ENCODE results near the gene DENND4A. TPM values are rescaled to one million over a fixed set of nuclear protein-coding genes. Genes with fewer than 3 reads are reported as not detected.

Gene DENND4A
- total and polyA plus RNA-seq, 9 of the 15 experiments (the other 6 are each of a cell fraction or from before 2014, with no cell fraction given): 6.8 to 32.3 (median 19.9) TPM

DNA sequence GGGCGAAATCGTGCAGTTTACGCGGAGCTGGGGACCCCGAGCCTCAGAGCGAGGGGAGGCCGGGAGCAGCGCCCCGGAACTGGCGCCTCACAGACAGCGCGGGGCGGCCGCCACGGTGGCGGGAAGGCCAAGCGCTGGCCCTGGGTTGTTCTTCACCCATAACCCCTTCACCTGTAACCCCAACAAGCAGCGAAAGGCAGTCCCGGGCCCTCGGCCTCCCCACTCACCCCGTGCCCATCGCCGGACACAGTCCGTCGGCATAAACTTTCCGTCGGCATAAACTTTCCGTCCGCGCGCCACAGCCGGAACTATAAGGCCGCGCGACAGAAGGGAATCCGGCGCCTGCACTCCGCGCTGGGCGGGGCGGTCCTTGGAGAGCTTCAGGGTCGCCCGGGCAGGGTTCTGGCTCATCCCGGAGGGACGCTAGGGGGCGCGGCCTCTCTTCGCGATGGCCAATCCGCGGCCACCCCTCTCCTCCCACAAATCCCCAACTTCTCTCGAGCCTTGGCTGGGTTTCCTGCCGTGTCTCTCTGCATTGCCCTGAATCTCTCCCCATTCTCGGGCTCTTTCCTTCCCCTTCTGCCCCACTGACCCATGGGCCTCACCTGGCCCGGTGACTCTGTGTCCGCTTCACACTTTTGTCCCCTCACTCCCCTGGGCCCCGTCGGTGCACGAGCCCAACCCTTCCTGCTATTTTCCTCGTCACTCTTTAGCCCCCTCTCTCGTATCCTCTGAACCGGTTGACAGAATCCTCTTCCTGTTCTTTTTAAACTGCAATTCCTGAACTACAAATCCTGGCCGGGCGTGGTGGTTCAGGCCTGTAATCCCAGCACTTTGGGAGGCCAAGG, 181.0 kb downstream of the DENND4A start, which contains the start of gene INTS14:
Gene INTS14 (minus strand): TSS at position 261 of the 848 bp plus-strand sequence. CDS start 3,751 bp downstream, outside the sequence.
- DNase-seq (ENCODE audit: extremely low read depth in 1 of 4, low spot score in 3 of 4): peak; percentile 97 to 98 (median 97)
- Histone ChIP-seq H3K36me3 (ENCODE audit: control insufficient read depth, insufficient read depth, low read length) (peaks cover 17% of the 10 kb centered on the region; the same call in 2 of the 3 replicates), H3K4me2 (ENCODE audit: insufficient read depth, low read length) (peak within 1 kb of the TSS; percentile 91), H3K27ac (ENCODE audit: extremely low read depth, low read depth, low read length) (peak within 1 kb of the TSS; percentile 89), H3K27me3 (ENCODE audit: control insufficient read depth in 2 of 2, insufficient read depth in 2 of 2, low read length in 2 of 2) (no peaks in the 10 kb centered on the region), H3K4me1 (replicated peaks in 1 of 2; ENCODE audit: control insufficient read depth in 2 of 2, insufficient read depth in 2 of 2, low read length in 2 of 2) (peaks cover 8 to 21% of the 10 kb centered on the region in 2 experiments; a peak in 4 of 5 replicates), H3K9ac (ENCODE audit: insufficient read depth in 1 of 2, low read depth in 2 of 2, low read length in 2 of 2) (peak within 1 kb of the TSS; percentile 87 to 98), H3K79me2 (ENCODE audit: control insufficient read depth, insufficient read depth, low read length) (peaks cover 55% of the 10 kb centered on the region), H3K4me3 (peak within 1 kb of the TSS; percentile 64), H3K9me3 (replicated peaks; ENCODE audit: control insufficient read depth, insufficient read depth, low read depth, low read length) (no peaks in the 10 kb centered on the region), H4K20me1 (replicated peaks; ENCODE audit: control insufficient read depth, insufficient read depth, low read length) (no peaks in the 10 kb centered on the region), H2AFZ (ENCODE audit: low read depth, low read length) (peak within 1 kb of the TSS; percentile 97), H3K9me1 (ENCODE audit: control insufficient read depth, insufficient read depth, low read length) (no peaks in the 10 kb centered on the region)
- WGBS (ENCODE audit: insufficient coverage, low coverage, missing lambda C conversion rate): under 1% methylated on average over 53 of the region's 64 CpGs
- in situ Hi-C loops (cut with MboI): no loop called here
- FAIRE-seq: peak; percentile 80
- ChIA-PET CTCF (ENCODE audit: low intra/inter-chr PET ratio) (interaction anchor here (0.6 kb wide), 1 partner anchor 95 kb away, joined by 6 read pairs; no protein-coding TSS in a partner anchor), POLR2A (interaction anchor here (0.5 to 2.0 kb wide), 20 partner anchors 8 to 971 kb away, joined by 3 to 10 read pairs (median 4); partner anchors contain the start of genes RAB11A, RNU5B-1 and SLC24A1)
- ATAC-seq: peak; percentile 98
- BruUV-seq (replicated peaks): no TSS peak
- intact Hi-C loops (cut with micrococcal nuclease): loop anchor here (2.0 to 10.0 kb wide), 2 partner anchors 258 to 364 kb away; partner anchors contain the start of gene RAB11A
- TF ChIP-seq NR2C1 (IDR thresholded peaks at IDR 0.05): peak; percentile 84
- peak; percentile 92 for TF ChIP-seq NR2C1 (tag; IDR thresholded peaks at IDR 0.05)
- TF ChIP-seq ZC3H11A (IDR thresholded peaks at IDR 0.05; ENCODE audit: low read depth, low read length): peak; percentile 92; the same call in 1 of the 2 replicates
- TF ChIP-seq ZNF76 (CRISPR knock-in tag; IDR thresholded peaks at IDR 0.05; ENCODE audit: borderline replicate concordance): peak; percentile 41; the same call in 1 of the 2 replicates
- peak; percentile 24 for TF ChIP-seq ZFP36 (IDR thresholded peaks at IDR 0.05; ENCODE audit: low read depth, low read length, partially characterized antibody)
- peak; percentile 98 for TF ChIP-seq C11orf30 (IDR thresholded peaks at IDR 0.05; ENCODE audit: low read depth)
- 0 out of 2 replicates have a peak, but pooled peaks have one; percentile 46 for TF ChIP-seq ZBTB17 (CRISPR knock-in tag; IDR thresholded peaks at IDR 0.05)
- TF ChIP-seq EP400 (IDR thresholded peaks at IDR 0.05): peak; percentile 95
- peak; percentile 93 for TF ChIP-seq ETS1 (conservative IDR thresholded peaks at IDR 0.05; ENCODE audit: control insufficient read depth, low read depth, low read length)
- peak; percentile 82 for TF ChIP-seq RREB1 (CRISPR knock-in tag; IDR thresholded peaks at IDR 0.05)
- no peak for TF ChIP-seq SAFB2 (IDR thresholded peaks at IDR 0.05; ENCODE audit: borderline replicate concordance, low read depth, low read length, severe bottlenecking)
- TF ChIP-seq NONO (IDR thresholded peaks at IDR 0.05; ENCODE audit: low read depth in 2 of 2, low read length in 1 of 2): peak; percentile 56 to 94
- TF ChIP-seq SRSF3 (IDR thresholded peaks at IDR 0.05; ENCODE audit: insufficient read depth, low read length): 0 out of 2 replicates have a peak, but pooled peaks have one; percentile 59
